Measurements from ENCODE around the gene CLEC11A. TPM values are rescaled to one million over a fixed set of nuclear protein-coding genes. Genes with fewer than 3 reads are reported as not detected.

The CLEC11A gene
- total RNA-seq, 1 donor = 23.5 TPM

DNA sequence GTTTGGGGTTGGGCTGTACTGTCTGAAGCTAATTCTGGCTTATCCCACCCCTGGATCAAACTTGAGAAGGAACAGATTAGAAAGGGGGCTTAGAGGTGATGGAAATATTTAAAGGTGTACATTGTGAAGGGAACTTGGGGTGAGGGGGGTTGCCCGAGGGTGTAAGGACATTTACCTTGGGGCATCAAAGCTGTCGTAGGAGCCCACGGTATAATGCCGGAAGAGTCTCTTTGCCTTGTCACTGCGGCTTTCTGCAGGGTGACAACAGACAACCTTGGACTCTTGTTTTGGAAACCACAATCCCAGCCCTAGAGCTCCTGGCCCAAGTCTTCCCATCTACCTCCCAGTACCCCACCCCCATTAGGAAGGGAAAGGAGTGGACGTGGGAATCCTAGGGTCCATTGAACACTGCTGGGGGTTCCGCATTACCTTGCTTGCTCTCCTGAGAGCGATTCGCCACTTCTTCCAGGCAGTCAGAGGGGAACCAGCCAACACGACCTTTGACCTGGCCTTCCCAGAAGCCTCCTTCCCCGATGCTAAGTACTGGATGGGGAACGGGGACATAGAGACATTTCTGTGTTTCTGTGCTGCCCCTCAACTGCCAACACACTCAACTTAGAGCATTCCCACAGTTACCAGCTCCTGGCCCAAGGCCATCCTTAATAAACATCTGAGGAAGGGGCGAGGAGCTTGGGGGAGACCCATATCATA, 25.6 kb upstream of the CLEC11A start:
- H3K4me1 ChIP-seq (ENCODE audit: insufficient read depth, low read length) = no peaks in the 10 kb centered on the region
- no peak for DNase-seq (ENCODE audit: insufficient read length, low spot score, missing footprints)
- H2AFZ ChIP-seq (ENCODE audit: low read length) = no peak overlapping the region
- no peak overlapping the region for H3K4me3 ChIP-seq (ENCODE audit: insufficient read depth, low read length)
- H4K20me1 ChIP-seq (ENCODE audit: insufficient read depth, low read length) = peaks cover 7% of the 10 kb centered on the region
- H3K79me2 ChIP-seq (ENCODE audit: insufficient read depth, low read length) = no peaks in the 10 kb centered on the region
- no peak overlapping the region for H3K4me2 ChIP-seq (ENCODE audit: insufficient read depth, low read length)
- no peaks in the 10 kb centered on the region for H3K36me3 ChIP-seq (ENCODE audit: insufficient read depth, low read length)
- no peaks in the 10 kb centered on the region for H3K9me3 ChIP-seq (ENCODE audit: low read depth, low read length)
- peaks cover 6% of the 10 kb centered on the region for H3K27me3 ChIP-seq (ENCODE audit: insufficient read depth, low read length)
- TF ChIP-seq, protein P1, sequence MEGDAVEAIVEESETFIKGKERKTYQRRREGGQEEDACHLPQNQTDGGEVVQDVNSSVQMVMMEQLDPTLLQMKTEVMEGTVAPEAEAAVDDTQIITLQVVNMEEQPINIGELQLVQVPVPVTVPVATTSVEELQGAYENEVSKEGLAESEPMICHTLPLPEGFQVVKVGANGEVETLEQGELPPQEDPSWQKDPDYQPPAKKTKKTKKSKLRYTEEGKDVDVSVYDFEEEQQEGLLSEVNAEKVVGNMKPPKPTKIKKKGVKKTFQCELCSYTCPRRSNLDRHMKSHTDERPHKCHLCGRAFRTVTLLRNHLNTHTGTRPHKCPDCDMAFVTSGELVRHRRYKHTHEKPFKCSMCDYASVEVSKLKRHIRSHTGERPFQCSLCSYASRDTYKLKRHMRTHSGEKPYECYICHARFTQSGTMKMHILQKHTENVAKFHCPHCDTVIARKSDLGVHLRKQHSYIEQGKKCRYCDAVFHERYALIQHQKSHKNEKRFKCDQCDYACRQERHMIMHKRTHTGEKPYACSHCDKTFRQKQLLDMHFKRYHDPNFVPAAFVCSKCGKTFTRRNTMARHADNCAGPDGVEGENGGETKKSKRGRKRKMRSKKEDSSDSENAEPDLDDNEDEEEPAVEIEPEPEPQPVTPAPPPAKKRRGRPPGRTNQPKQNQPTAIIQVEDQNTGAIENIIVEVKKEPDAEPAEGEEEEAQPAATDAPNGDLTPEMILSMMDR (IDR thresholded peaks at IDR 0.05; ENCODE audit: extremely low read depth, low read depth, low read length) = no peak
- H3K27ac ChIP-seq (ENCODE audit: low read depth, low read length) = no peak overlapping the region

DNA sequence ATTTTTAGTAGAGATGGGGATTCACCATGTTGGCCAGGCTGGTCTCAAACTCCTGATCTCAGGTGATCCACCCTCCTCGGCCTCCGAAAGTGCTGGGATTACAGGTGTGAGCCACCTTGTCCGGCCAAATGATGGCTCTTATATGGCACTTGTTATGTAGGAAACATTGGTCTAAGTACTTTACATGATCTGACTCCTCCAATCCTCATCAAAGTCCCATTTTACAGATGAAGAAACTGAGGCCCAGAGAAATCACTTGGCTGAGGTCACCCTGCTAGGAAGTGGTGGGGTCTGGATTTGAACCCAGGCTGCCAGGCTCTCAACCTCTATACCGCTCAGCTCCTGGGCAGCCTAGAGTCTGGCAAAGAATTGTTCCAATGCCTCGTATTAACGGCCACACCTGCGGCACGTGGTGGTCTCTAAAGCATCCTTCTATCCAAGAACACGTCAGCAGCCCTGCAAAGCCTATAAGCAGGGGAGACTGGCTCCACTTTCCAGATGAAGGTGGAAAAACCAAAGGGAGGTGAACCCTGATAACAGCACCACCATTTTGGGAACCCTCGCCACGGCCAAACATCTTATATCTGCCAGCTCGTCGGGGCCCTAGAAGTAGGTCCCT, 21.7 kb upstream of the CLEC11A start:
- Histone ChIP-seq H3K27ac (ENCODE audit: low read depth, low read length) (no peak overlapping the region), H3K4me3 (ENCODE audit: insufficient read depth, low read length) (no peak overlapping the region), H3K9me3 (ENCODE audit: low read depth, low read length) (no peaks in the 10 kb centered on the region), H4K20me1 (ENCODE audit: insufficient read depth, low read length) (peaks cover 3% of the 10 kb centered on the region), H3K27me3 (ENCODE audit: insufficient read depth, low read length) (no peaks in the 10 kb centered on the region), H3K79me2 (ENCODE audit: insufficient read depth, low read length) (no peaks in the 10 kb centered on the region), H3K4me1 (ENCODE audit: insufficient read depth, low read length) (no peaks in the 10 kb centered on the region), H2AFZ (ENCODE audit: low read length) (no peak overlapping the region), H3K36me3 (ENCODE audit: insufficient read depth, low read length) (no peaks in the 10 kb centered on the region), H3K4me2 (ENCODE audit: insufficient read depth, low read length) (no peak overlapping the region)
- TF ChIP-seq, protein P1 (IDR thresholded peaks at IDR 0.05; ENCODE audit: extremely low read depth, low read depth, low read length) = no peak
- no peak for DNase-seq (ENCODE audit: insufficient read length, low spot score, missing footprints)

DNA sequence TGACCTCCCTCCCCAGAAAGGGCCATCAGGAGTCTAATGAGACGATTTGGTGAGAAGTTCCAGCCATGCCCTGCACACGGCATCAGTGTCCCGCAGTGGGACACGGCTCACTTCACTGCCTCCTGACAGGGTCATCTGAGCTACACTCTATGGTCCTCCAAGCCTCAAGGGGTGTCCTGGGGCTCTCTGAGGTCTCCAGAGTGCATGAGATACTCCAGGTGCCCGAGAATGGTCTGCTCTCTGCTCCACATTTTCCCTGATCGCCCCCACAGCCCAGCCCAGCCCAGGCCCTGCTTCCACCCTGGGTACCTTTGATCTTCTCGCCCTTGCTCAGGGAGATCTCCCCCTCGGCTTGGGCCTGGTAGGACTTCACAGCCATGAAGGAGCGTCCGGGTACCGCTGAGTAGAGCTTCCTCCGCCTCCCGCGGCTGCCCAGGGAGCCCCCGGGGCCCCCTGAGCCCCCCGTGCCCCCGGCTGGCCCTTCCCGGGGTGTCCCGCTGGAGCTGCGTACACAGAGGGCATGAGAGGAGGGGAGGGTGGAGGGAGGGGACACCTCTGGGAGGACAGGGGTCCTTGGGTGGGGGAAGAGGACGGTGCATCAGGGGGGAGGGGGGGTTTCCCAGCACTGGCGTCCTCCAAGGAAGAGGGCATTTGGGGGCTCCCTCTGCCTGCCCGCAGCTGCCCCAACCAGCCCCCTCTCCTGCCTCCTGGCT, 20.9 kb upstream of the CLEC11A start:
- H4K20me1 ChIP-seq (ENCODE audit: insufficient read depth, low read length) = no peaks in the 10 kb centered on the region
- no peak overlapping the region for H3K27ac ChIP-seq (ENCODE audit: low read depth, low read length)
- H3K36me3 ChIP-seq (ENCODE audit: insufficient read depth, low read length) = no peaks in the 10 kb centered on the region
- H3K4me3 ChIP-seq (ENCODE audit: insufficient read depth, low read length) = no peak overlapping the region
- no peaks in the 10 kb centered on the region for H3K4me1 ChIP-seq (ENCODE audit: insufficient read depth, low read length)
- no peaks in the 10 kb centered on the region for H3K79me2 ChIP-seq (ENCODE audit: insufficient read depth, low read length)
- no peaks in the 10 kb centered on the region for H3K27me3 ChIP-seq (ENCODE audit: insufficient read depth, low read length)
- peak overlapping the region; percentile 18 for H3K4me2 ChIP-seq (ENCODE audit: insufficient read depth, low read length)
- H2AFZ ChIP-seq (ENCODE audit: low read length) = no peak overlapping the region
- H3K9me3 ChIP-seq (ENCODE audit: low read depth, low read length) = no peaks in the 10 kb centered on the region
- TF ChIP-seq, protein P1 (IDR thresholded peaks at IDR 0.05; ENCODE audit: extremely low read depth, low read depth, low read length) = no peak
- no peak for DNase-seq (ENCODE audit: insufficient read length, low spot score, missing footprints)
